Colonic mucosa (tissue), 4 donors: ENCODE measurements around the gene HTR6. TPM values are rescaled to one million over a fixed set of nuclear protein-coding genes. Genes with fewer than 3 reads are reported as not detected.

Experiments used
- DNase-seq: peaks from one replicate; pipeline ENCODE4 v3.0.0-alpha.2; 2020
- H3K27ac ChIP-seq: fragments of 200-600 bp; one replicate; pipeline ENCODE4 v1.8.0; 2021
- H3K27me3 ChIP-seq: fragments of 200-600 bp; one replicate; pipeline ENCODE4 v1.8.0; 2021
- H3K36me3 ChIP-seq: fragments of 200-600 bp; one replicate; pipeline ENCODE4 v1.8.0; 2021
- H3K4me1 ChIP-seq: fragments of 200-600 bp; one replicate; pipeline ENCODE4 v1.8.0; 2021; ENCODE audit warnings: mild to moderate bottlenecking
- H3K4me3 ChIP-seq: fragments of 200-600 bp; one replicate; pipeline ENCODE4 v1.8.0; 2021
- H3K9ac ChIP-seq, 2 donors: one replicate each; pipeline ENCODE4 v1.7.0; 2013; ENCODE audit warnings: control low read depth in 2 of 2, low read depth in 2 of 2, low read length in 2 of 2
- H3K9me3 ChIP-seq: fragments of 200-600 bp; one replicate; pipeline ENCODE4 v1.8.0; 2021
- CTCF ChIP-seq: fragments of 200-600 bp; IDR thresholded peaks from one replicate; pipeline ENCODE4 v1.8.0; 2022; ENCODE audit warnings: antibody characterized with exemption, mild to moderate bottlenecking
- intact Hi-C: fragments of 100-400 bp; cut with DNase I; formaldehyde crosslinking; loops from one replicate; pipeline ENCODE4 v1.14.1; 2022
- total RNA-seq, 2 donors: library from RNA; stranded (reverse); fragmentation: NEBNext Ultra II Directional in 1 of 2; extraction: Animal tissue kit (Norgen Biotek cat#: 25700) in 1 of 2; gene quantifications; one replicate each; pipeline ENCODE4 v1.2.1, GENCODE V29; 2021
- donor health status: healthy.
- donor health status: DM: no; HTN: no; CAD: no.
- donor health status: DM: no; HTN: no; CAD: no.

HTR6 gene
- total RNA-seq, 2 donors from 2014 or later = not detected

- intact Hi-C loops = no loop called here
- Histone ChIP-seq H3K9me3 (no peaks in the 10 kb centered on the region), H3K27ac (no peak overlapping the region), H3K27me3 (no peaks in the 10 kb centered on the region), H3K36me3 (no peaks in the 10 kb centered on the region), H3K4me1 (no peaks in the 10 kb centered on the region), H3K9ac (no peak overlapping the region), H3K4me3 (no peak overlapping the region)
- no peak for DNase-seq
- TF ChIP-seq CTCF = no peak
Measured at GRCh38 chr1:19683351-19683750, 18.7 kb downstream of the HTR6 start.

- Histone ChIP-seq H3K9ac (no peak overlapping the region), H3K4me3 (no peak overlapping the region), H3K27me3 (no peaks in the 10 kb centered on the region), H3K4me1 (no peaks in the 10 kb centered on the region), H3K36me3 (no peaks in the 10 kb centered on the region), H3K27ac (no peak overlapping the region), H3K9me3 (no peaks in the 10 kb centered on the region)
- no peak for DNase-seq
- TF ChIP-seq CTCF = no peak
- intact Hi-C loops = no loop called here
Measured at GRCh38 chr1:19684677-19685076, 20.0 kb downstream of the HTR6 start.

- H3K4me3 ChIP-seq = no peak overlapping the region
- intact Hi-C loops = no loop called here
- no peak for TF ChIP-seq CTCF
Measured at GRCh38 chr1:19685994-19686393, 21.3 kb downstream of the HTR6 start.

GRCh38 chr1:19687414-19687813, 22.7 kb downstream of the HTR6 start:
- DNase-seq = no peak
- TF ChIP-seq CTCF = no peak
- intact Hi-C loops = no loop called here
- H3K9ac ChIP-seq = no peak overlapping the region
- no peaks in the 10 kb centered on the region for H3K36me3 ChIP-seq
- no peak overlapping the region for H3K4me3 ChIP-seq
- H3K9me3 ChIP-seq = no peaks in the 10 kb centered on the region
- H3K27ac ChIP-seq = no peak overlapping the region
- no peaks in the 10 kb centered on the region for H3K4me1 ChIP-seq
- H3K27me3 ChIP-seq = no peaks in the 10 kb centered on the region

More at GRCh38 chr1:19685994-19686393, 21.3 kb downstream of the HTR6 start:
- DNase-seq = no peak
- H3K27ac ChIP-seq = no peak overlapping the region
- H3K36me3 ChIP-seq = no peaks in the 10 kb centered on the region
- no peaks in the 10 kb centered on the region for H3K9me3 ChIP-seq
- no peaks in the 10 kb centered on the region for H3K4me1 ChIP-seq
- H3K9ac ChIP-seq = no peak overlapping the region
- no peaks in the 10 kb centered on the region for H3K27me3 ChIP-seq

GRCh38 chr1:19688041-19688842, 23.6 kb downstream of the HTR6 start:
- H3K36me3 ChIP-seq = no peaks in the 10 kb centered on the region
- H3K4me1 ChIP-seq = no peaks in the 10 kb centered on the region
- no peak overlapping the region for H3K4me3 ChIP-seq
- no peak for DNase-seq
- no peak overlapping the region for H3K9ac ChIP-seq
- intact Hi-C loops = no loop called here
- no peaks in the 10 kb centered on the region for H3K9me3 ChIP-seq
- H3K27ac ChIP-seq = no peak overlapping the region
- H3K27me3 ChIP-seq = no peaks in the 10 kb centered on the region
- no peak for TF ChIP-seq CTCF
